Cerebellar nuclear complex (tissue), 1 donor: ENCODE data around the gene CNTNAP1.

Experiments
- DNase-seq, 2 experiments: peaks; one replicate each; lab custom pipeline; 2025; lab: John Stamatoyannopoulos, UW

Gene CNTNAP1

DNA sequence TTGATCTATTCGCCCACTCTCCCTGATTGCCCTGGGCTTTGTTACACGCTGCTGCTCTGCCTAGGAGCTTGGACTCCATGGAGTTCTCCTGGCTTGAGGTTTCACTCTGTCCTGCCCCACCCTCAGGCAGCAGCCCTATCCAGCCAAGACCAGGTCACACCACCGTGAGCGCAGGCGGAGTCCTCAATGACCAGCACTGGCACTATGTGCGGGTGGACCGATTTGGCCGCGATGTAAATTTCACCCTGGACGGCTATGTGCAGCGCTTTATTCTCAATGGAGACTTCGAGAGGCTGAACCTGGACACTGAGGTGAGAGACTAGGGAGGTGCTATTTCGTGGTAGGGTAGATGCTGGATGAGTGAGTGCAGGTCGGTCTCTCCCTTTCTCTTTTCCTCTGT lies 3.5 kb downstream of the CNTNAP1 start:
- DNase-seq: no peak

DNA sequence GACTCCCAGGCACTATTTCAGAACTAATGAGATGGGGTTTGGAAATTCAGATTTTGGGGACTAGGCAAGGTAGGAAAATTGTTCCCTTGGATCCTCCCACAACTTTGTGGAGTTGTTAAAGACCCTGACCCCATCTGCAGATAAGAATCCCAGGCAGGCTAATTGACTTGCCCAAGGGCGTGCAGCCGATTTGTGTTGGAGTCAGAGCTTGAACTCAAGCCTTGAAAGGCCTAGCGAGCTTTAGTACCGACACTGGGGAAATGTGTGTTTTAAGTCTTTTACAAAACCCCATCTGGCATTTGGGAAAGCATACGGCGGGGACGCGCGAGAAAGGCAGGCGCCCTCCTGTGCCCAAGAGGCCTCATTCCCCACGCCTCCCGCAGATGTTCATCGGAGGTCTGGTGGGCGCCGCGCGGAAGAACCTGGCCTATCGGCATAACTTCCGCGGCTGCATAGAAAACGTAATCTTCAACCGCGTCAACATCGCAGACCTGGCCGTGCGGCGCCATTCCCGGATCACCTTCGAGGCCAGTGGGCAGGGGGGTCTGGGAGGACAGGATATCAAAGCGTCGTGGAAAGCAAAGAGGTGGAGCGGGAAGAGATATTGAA lies 4.3 kb downstream of the CNTNAP1 start:
- no peak for DNase-seq

DNA sequence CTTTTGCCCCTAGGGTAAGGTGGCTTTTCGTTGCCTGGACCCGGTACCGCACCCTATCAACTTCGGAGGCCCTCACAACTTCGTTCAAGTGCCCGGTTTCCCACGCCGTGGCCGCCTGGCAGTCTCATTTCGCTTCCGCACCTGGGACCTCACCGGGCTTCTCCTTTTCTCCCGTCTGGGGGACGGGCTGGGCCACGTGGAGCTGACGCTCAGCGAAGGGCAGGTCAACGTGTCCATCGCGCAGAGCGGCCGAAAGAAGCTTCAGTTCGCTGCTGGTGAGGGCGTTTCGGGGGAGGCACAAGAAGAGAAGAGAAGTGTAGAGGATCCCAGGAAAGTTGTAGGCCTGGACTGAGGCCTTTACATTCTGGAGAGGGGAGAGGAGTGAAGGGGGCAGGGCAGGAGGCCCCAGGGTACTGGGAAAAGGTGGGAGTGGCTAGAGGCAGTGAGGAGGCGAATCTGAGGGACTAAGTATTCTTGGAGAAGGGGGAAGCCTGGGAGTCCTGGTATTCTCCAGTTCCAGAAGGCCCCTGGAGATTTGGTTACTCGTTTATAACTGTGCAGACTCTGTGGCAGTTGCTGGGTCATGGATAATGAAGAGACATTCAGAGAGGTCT lies 5.5 kb downstream of the CNTNAP1 start:
- no peak for DNase-seq

DNA sequence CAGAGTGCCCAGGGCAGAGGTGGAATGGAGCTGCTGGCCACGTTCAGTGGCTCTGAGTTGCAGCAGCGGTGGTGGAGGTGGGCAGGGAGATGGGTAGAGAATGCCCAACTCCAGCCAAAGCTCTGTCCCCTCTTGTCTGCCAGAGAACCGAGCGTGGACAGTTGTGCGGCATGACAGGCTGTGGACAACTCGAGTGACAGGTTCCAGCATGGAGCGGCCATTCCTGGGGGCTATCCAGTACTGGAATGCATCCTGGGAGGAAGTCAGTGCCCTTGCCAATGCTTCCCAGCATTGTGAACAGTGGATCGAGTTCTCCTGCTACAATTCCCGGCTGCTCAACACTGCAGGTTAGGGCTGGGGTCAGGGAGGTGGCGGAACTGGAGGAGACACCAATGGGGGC lies 8.3 kb downstream of the CNTNAP1 start:
- no peak for DNase-seq

DNA sequence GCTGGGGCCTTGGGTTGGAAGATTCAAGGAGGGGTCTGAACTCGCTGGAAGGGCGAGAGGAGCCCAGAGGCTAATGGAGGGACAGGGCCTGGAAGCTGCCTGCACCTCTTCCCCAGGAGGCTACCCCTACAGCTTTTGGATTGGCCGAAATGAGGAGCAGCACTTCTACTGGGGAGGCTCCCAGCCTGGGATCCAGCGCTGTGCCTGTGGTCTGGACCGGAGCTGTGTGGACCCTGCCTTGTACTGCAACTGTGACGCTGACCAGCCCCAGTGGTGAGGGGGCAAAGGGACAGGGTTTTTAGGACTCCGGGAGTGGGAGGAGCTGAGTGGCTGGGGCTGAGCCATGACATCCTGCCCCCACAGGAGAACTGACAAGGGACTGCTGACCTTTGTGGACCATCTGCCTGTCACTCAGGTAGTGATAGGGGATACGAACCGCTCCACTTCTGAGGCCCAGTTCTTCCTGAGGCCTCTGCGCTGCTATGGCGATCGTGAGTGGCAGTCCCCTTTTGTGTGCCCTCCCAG lies 8.8 kb downstream of the CNTNAP1 start:
- DNase-seq: no peak

DNA sequence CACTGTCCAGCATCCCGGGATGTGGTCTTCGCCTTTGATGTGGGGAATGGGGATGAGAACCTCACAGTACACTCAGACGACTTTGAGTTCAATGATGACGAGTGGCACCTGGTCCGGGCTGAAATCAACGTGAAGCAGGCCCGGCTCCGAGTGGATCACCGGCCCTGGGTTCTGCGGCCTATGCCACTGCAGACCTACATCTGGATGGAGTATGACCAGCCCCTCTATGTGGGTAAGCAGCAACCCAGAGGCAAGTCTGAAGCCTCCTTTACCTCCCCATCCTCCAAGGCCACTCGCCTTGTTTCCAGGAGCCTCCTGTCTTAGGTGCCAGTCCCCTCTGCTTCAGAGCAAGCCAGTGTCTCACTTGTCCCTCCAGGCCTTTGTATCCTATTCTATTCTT lies 10.2 kb downstream of the CNTNAP1 start:
- no peak for DNase-seq

DNA sequence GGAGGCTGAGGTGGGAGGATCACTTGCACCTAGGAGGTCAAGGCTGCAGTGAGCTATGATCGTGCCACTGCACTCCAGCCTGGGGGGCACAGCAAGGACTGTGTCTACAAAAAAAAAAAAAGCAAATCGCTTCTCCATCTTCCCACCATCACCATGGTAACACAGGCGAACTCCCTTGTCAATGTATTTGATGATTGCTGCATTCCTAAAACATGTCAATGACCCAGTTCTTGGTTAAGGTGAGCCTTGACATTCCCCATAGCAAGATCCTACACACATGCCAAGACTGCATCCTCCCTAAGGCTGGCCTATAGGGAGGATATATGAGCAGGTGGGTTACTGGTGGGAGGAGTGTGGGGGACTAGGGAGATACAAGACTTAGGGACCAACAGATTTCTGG lies 12.2 kb downstream of the CNTNAP1 start:
- no peak for DNase-seq

DNA sequence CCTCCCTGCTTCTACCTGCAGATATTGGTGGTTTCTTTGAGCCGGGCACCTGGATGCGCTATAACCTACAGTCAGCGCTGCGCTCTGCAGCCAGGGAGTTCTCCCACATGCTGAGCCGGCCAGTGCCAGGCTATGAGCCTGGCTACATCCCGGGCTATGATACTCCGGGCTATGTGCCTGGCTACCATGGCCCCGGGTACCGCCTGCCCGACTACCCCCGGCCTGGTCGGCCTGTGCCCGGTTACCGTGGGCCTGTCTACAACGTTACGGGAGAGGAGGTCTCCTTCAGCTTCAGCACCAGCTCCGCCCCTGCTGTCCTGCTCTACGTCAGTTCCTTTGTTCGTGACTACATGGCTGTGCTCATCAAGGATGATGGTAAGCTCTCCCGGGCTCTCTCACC lies 13.2 kb downstream of the CNTNAP1 start:
- DNase-seq: no peak

DNA sequence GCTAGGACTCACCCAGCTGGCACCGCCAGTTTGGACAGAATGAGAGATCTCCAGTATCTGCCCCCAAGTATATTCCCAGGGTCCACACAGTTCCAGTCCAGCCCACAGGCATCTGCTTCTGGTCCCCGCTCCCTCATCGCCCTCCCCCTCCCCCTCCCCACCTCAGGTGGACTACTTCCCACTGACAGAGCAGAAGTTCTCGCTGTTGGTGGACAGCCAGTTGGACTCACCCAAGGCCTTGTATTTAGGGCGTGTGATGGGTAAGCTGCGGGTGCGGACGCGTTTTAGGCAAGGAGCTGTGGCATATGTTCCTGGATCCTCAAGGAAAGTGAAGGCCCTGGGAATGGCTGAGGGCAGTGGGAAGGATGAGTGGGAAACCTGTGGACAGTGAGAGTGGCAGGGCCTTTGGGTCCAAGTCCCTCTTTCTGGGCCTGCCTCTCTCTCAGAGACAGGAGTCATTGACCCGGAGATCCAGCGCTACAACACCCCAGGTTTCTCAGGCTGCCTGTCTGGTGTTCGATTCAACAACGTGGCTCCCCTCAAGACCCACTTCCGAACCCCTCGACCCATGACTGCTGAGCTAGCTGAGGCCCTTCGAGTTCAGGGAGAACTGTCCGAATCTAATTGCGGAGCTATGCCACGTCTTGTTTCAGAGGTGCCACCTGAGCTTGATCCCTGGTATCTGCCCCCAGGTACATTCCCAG lies 14.9 kb downstream of the CNTNAP1 start:
- no peak for DNase-seq

DNA sequence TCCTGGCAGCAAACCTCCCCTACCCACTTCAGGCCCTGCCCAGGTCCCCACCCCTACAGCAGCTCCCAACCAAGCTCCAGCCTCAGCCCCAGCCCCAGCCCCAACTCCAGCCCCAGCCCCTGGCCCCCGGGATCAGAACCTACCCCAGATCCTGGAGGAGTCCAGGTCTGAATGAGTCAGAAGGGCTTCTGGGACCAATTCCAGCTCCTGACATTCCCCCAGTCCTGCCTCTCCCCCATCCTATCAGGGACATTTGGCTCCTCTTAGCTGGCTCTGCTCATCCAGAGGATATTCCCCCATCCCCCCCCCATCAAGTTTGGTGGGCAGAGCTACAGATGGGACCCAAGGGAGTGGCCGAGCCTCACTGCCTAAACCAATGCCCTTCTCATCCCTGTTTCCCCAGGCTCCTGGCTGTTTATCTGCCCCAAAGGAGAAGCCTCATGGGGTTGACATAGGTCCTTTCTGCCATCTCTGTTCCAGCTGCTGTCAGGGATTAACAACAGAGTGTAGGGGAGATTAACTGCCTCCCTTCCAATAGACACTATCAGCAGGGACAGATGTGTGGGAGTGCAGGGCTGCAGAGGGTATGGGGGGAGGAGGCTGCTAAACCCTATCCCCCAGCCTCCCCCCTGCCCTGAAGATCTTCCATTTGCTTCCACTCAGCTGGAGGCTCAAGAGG lies 16.5 kb downstream of the CNTNAP1 start:
- no peak for DNase-seq

DNA sequence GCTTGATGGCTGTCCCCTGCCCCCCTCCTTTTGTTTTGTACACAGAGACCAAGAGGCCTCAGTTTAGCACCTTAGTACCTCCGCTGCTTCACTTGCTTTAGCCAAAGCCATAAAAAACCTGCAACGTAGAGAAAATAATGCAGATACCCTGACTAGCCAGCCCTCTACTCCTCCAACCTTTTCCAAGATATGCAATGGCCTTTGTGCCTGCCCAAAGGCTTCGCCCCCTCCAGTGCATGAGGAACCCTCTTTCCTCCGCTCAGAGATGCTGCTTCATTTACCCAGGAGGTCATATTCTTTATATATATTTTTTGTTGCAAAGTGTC lies 17.0 kb downstream of the CNTNAP1 start:
- DNase-seq: no peak

DNA sequence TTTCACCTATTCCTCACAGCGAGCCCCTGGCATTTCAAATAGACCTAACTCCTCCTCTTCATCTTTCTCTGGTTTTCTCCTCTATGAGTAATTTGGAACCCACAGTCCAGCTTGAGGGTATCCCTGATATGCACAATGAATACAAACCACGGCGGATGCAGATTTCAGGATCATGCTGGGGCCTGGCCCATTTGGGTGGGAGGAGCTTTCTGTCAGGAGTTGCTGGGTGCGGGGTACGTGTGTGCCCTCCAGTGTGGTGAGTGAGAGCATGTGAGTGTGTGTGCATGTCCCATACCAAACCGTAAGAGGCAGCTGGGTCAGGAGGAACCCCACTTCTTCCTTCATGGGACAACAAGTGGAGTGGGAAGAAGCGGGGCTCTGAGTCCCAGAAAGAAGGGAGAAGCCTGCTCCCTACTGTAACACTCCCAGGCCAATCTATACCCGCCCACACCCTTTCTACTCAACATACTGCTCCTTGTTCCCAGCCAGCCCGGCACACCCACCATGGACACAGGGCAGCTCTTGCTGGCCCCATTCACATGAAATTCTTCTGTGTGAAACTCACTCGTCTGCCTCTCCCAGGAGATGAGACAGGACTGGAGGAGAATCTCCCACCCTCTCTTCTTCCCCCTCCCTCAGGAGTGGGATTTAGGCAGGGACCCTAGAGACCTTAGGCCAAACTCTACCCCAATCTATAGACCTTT lies 18.4 kb downstream of the CNTNAP1 start:
- no peak for DNase-seq

DNA sequence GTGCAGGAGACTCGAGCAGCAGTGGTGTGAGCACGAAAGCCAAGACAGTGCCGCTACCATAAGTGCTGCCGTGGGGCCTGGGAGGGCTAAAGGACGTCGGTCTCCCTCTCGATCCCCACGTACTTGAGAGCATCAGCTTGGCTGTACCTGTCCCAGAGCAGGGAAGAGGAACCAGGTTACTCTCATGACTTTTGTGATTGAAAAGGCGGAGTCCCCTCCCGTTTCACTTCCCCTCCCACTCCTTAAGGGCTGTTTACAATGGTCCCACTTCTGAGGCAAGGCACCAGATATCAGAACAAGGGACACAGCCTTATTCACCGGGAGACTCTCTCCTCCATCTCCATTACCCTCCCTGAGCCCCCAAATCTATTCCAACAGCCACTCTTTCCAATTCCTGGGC lies 20.1 kb downstream of the CNTNAP1 start:
- no peak for DNase-seq

DNA sequence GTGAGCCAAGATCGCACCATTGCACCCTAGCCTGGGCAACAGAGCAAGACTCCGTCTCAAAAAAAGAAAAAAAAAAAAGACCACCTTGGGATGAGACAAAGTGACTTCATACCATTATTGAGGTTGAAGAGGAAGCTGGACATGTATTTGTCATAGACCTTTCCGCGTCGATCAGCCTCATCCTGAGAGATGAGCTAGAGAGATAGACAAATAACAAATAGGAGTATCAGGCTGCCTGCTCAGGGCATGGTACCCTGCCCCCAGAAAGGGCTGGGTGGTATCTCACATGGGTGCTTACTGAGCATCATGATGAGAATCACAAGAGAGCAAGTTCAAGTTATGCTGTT lies 22.1 kb downstream of the CNTNAP1 start:
- no peak for DNase-seq

DNA sequence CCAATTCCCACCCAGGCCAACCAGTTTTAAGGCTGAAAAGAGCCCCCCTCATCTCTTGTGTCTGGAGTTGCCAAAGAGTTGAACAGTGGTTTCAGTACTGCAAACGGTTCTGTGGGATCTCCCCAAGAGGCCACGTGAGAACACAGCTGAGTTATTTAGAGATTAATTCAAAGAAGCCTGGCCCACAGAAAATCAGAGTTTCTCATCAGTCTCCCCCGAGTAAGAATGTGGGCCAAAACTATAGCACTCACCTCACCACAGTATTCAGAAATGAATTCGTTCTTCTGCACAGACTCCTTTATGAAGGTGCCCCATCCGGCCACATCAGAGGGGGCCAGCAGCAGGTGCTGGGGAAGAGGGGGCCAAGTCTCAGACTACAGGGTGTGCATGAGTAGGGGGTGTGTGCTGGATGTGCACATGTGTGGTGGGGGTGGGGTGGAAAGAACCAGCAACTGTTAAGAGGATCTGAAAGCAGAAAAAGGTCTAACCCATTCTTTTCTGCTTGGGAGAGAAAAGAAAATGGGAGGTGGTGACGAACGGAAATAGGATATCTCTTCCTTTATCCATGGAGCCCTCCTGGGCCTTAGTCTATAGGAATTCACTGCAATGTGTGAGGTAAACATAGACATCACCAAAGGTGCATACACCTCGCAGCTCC lies 22.6 kb downstream of the CNTNAP1 start:
- no peak for DNase-seq

DNA sequence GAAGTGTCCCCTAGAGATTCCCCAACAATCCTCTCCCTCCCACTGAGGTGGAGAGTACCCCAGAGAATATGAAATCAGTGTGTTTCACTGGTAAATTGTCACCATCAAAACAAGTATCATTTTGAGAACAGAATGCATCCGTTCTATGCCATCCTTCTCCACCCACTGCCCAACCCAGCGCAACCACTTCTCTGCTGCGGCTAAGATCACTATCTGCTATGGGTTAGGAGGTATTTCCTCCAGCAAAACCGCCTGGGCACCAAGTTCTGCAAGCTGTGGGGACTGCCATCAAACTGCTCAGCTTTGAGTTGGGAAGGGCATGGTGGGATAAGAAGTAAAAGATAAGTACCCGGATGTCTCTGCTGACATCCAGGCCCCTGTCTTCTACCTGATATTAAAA lies 24.4 kb downstream of the CNTNAP1 start:
- DNase-seq: no peak

DNA sequence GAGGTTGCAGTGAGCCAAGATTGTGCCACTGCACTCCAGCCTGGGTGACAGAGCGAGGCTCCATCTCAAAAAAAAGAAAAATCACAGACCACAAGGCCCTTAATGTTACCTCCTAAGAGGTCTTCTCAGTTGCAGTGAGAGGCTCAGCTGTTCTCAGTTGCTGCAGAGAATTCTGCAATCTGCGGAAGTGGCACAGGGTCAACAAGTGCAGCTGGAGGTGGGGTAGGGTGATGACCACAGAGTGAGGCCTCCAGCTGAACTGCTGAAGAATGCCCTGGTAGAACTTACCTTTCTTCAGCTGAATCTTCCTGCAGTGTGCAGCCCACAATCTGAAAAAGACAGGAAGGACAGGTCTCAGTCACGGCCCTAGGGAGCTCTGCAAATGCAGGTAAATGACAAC lies 26.3 kb downstream of the CNTNAP1 start:
- no peak for DNase-seq

DNA sequence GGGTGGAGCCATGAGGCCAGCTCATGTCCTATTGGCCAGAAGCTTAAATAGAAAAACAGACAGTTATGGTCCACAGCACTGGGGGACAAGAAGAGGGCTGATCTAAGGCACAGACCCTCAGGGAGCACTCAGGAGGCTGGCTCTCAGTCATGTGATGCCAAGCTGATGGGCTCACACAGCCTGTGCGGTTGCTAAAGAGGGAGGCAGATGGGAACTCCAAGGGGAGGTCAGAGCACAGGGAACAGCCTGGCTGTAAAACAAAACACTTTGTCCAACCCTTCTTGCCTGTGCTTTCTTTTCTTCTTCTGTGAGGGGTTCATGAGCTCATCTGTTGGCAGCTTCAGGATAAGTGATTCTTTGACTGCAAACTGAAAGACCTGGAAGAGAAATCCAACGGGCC lies 27.2 kb downstream of the CNTNAP1 start:
- DNase-seq: no peak

DNA sequence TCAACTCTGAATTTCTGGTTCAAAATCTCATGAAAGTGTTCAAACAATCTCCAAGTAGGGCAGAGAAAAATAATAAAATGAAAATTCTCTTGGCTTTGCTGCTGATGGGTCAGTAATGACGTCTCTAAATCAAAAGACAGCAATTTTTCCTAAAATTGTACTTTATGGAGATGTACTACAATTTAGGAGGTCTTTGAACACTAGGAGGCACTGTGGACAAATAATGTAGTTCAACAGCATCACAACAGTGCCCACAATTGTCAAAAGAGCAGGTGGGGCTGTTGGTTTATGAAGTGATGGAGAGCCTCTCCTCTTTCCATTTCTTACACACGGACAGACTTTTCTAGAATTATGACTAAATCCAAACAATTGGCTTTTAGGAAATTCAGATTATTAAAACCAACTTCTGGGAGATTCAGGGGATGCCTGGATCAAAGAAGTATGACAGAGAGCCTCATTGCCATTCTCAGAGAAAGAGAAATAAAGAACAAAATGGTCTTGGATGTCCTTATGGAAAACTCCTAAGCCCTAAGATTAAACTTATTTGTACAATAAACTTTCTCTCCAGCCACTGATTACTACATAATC lies 38.8 kb downstream of the CNTNAP1 start:
- DNase-seq: no peak

DNA sequence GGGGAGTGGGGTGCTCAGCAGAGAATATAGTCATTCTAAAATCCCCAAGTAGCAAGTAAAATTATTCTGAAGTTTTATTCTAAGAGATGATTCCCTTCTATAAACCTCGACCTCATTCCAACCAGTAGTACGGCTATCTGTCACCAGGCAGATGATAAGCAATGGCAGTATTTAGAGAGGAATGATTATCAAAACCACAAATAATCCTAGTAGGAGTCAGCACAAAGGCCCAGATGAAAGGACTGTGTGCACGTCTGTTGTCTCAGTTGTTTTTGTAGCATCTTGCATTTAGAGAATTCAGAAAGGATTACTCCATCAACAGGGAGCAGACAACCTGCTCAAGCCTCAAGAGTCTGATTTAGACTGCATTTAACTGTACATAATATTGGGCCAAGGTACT lies 41.3 kb downstream of the CNTNAP1 start:
- no peak for DNase-seq

DNA sequence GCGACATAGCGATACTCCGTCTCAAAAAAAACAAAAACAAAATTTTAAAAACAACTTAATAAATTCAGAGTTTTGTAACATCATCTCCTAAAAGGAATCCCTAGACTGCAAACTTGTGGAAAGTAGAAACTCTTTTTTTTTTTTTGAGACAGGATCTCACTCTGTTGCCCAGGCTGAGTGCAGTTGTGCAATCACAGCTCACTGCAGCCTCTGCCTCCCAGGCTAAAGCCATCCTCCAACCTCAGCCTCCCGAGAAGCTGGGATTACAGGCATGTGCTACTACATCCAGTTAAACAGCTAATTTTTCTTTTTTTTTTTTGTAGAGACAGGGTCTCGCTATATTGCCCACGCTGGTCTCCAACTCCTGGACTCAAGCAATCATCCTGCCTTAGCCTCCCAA lies 42.8 kb downstream of the CNTNAP1 start:
- DNase-seq: no peak

DNA sequence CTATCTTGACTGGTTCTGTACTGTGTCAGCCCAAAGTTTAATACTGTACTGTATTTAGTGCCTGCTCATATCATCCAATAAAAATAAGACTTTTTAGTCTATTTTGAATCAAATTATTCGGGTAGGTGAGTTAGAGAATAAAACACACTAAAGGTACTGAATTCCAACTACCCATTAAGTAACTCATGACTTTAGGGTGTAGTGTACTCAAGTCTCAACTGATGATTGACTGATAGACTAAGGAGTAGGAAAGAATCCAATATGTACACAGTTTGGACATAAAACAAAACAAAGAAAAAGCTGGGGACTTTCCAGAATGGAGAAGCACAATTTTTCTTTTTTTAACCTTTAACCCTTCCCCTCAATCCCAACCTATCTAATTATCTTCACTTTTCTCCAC lies 58.4 kb downstream of the CNTNAP1 start:
- no peak for DNase-seq
